Breast epithelium (tissue), 4 donors: Measurements from ENCODE around the gene CPNE9. TPM values are rescaled to one million over a fixed set of nuclear protein-coding genes. Genes with fewer than 3 reads are reported as not detected.

ENCODE experiments used
- DNase-seq, 2 donors: peaks; one replicate each; pipeline ENCODE4 v3.0.0-alpha.2; 2019; ENCODE audit warnings: low spot score in 2 of 2
- H3K27ac ChIP-seq, 2 donors: fragments of 200-600 bp; sonication (generic) in 1 of 2; one replicate each; pipeline ENCODE4 v1.5.1; 2016 to 2019; ENCODE audit warnings: mild to moderate bottlenecking in 1 of 2
- H3K27me3 ChIP-seq, 2 donors: fragments of 200-600 bp; sonication (generic) in 1 of 2; one replicate each; pipeline versions ENCODE4 v1.5.1 to v1.6.0; 2017 to 2019; ENCODE audit warnings: control low read depth in 1 of 2, mild to moderate bottlenecking in 1 of 2
- H3K36me3 ChIP-seq: fragments of 200-600 bp; one replicate; pipeline ENCODE4 v1.5.1; 2019
- H3K4me1 ChIP-seq, 2 donors: fragments of 200-600 bp; sonication (generic); one replicate each; pipeline ENCODE4 v1.5.1; 2016 to 2019; ENCODE audit warnings: control low read depth in 1 of 2
- H3K4me3 ChIP-seq, 3 donors: fragments of 200-600 bp; sonication (generic); 1 replicate in 2 of 3; 2 replicates in 1 of 3; pipeline ENCODE4 v1.5.1; 2016 to 2019; ENCODE audit warnings: mild to moderate bottlenecking in 3 of 3, moderate library complexity in 2 of 3
- H3K9me3 ChIP-seq, 2 donors: fragments of 200-600 bp; sonication (generic) in 1 of 2; one replicate each; pipeline ENCODE4 v1.5.1; 2016 to 2019; ENCODE audit warnings: control low read depth in 1 of 2
- POLR2A ChIP-seq: fragments of 450-650 bp; IDR thresholded peaks from one replicate; pipeline ENCODE4 v1.6.1; 2016; ENCODE audit warnings: antibody characterized with exemption, mild to moderate bottlenecking, moderate library complexity
- POLR2AphosphoS5 ChIP-seq, 3 donors: sonication (generic); formaldehyde crosslinking; IDR thresholded peaks; one replicate each; pipeline ENCODE4 v1.6.1; 2017; ENCODE audit warnings: antibody characterized with exemption in 3 of 3
- intact Hi-C: fragments of 100-400 bp; cut with DNase I; formaldehyde crosslinking; loops from one replicate; pipeline ENCODE4 v1.15.1; 2023; ENCODE audit warnings: low total_unique reads
- total RNA-seq, 3 donors: library from RNA; depleted of rRNA; stranded (reverse); fragments of >200 nt; gene quantifications; one replicate each; pipeline ENCODE4 v1.1.0, GENCODE V29; 2016
- TF ChIP-seq, protein P1 (sequence below), 3 donors: fragments of 450-650 bp; IDR thresholded peaks; one replicate each; pipeline ENCODE4 v1.5.1; 2016 to 2017; ENCODE audit warnings: antibody characterized with exemption in 3 of 3, mild to moderate bottlenecking in 3 of 3, moderate library complexity in 3 of 3

The CPNE9 gene
- total RNA-seq, 3 donors from 2014 or later: not detected

DNA sequence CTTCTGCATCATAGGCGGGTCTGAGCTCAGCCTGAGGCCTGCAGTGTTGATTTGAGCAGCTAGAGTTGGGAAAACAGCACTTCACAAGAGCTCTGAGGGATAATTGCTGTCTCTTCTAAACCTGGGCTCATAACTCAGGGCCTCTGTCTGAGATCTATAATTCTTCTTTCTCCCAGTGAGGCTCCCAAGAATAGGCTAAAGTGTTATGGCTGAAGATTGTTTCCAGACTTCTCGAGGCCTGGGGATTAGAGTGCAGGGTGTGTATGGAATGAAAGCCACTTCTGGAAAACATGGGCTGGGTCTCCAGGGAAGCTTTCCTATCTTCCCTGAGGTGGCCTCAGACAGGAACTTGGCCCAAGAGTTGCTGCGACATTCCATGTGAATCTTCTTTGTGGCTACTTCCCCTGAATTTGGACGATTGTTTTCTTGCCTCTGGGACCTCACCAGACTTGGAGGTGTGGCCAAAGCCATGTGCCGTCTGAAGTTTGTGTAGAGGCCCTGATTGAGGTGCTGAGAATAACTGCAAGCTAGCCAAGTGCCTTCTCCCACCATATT lies 27.8 kb upstream of the CPNE9 start:
- H3K36me3 ChIP-seq: peaks cover 24% of the 10 kb centered on the region
- intact Hi-C loops: no loop called here
- TF ChIP-seq, protein P1, sequence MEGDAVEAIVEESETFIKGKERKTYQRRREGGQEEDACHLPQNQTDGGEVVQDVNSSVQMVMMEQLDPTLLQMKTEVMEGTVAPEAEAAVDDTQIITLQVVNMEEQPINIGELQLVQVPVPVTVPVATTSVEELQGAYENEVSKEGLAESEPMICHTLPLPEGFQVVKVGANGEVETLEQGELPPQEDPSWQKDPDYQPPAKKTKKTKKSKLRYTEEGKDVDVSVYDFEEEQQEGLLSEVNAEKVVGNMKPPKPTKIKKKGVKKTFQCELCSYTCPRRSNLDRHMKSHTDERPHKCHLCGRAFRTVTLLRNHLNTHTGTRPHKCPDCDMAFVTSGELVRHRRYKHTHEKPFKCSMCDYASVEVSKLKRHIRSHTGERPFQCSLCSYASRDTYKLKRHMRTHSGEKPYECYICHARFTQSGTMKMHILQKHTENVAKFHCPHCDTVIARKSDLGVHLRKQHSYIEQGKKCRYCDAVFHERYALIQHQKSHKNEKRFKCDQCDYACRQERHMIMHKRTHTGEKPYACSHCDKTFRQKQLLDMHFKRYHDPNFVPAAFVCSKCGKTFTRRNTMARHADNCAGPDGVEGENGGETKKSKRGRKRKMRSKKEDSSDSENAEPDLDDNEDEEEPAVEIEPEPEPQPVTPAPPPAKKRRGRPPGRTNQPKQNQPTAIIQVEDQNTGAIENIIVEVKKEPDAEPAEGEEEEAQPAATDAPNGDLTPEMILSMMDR (IDR thresholded peaks at IDR 0.05): no peak
- no peak for TF ChIP-seq POLR2AphosphoS5 (IDR thresholded peaks at IDR 0.05)
- TF ChIP-seq POLR2A: no peak

DNA sequence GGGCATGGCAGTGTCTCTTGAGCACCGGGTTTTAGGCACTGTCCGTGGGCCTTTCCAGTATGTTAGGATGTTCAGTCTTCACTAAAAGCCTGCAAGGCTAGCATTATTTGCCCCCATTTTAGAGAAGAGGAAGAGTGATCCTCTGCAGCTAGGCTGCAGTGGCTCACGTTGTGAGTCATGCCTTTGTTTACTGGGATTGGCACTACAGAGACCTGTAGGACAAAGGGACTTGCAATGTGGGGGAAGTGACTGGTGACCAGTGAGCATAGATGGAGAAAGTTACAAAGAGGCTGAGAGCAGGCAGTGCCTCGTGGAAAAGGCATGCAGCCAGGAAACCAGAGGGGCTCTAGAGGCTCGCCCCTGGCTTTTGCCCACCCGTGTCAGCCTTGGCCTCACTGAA lies 26.8 kb upstream of the CPNE9 start:
- intact Hi-C loops: no loop called here
- peaks cover 21% of the 10 kb centered on the region for H3K36me3 ChIP-seq
- H3K27ac ChIP-seq: no peak overlapping the region
- no peaks in the 10 kb centered on the region for H3K4me1 ChIP-seq
- H3K9me3 ChIP-seq: no peaks in the 10 kb centered on the region
- no peak overlapping the region for H3K4me3 ChIP-seq
- no peaks in the 10 kb centered on the region for H3K27me3 ChIP-seq
- no peak for DNase-seq
- TF ChIP-seq POLR2A (no peak), POLR2AphosphoS5 (IDR thresholded peaks at IDR 0.05) (no peak)
- TF ChIP-seq, protein P1 (IDR thresholded peaks at IDR 0.05): no peak

More for the DNA sequence above, 27.8 kb upstream of the CPNE9 start:
- H3K27ac ChIP-seq: no peak overlapping the region
- no peaks in the 10 kb centered on the region for H3K9me3 ChIP-seq
- no peaks in the 10 kb centered on the region for H3K4me1 ChIP-seq
- no peak overlapping the region for H3K4me3 ChIP-seq
- no peak for DNase-seq
- no peaks in the 10 kb centered on the region for H3K27me3 ChIP-seq

DNA sequence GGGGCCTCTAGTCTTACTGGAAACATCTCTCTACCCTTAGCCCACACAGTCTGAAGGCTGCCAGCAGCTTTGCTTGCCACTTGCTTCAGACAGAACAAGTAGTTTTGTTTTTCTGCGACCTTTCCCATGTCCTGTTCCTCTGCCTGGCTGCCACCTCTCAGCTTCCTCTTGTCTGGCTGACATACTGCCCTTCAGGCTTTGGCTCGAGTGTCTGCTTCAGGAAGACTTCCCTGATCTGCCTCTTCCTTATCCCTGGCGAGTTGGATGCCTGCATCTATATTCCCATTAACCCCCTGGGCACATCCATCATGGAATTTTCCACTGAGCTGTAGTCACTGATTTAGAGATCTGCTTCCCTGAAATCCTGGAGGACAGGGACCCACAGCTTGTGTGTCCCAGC lies 25.1 kb upstream of the CPNE9 start:
- no peaks in the 10 kb centered on the region for H3K9me3 ChIP-seq
- intact Hi-C loops: no loop called here
- H3K4me1 ChIP-seq: no peaks in the 10 kb centered on the region
- TF ChIP-seq POLR2A (no peak), POLR2AphosphoS5 (IDR thresholded peaks at IDR 0.05) (no peak)
- TF ChIP-seq, protein P1 (IDR thresholded peaks at IDR 0.05): no peak
- H3K4me3 ChIP-seq: no peak overlapping the region
- H3K27ac ChIP-seq: no peak overlapping the region
- no peaks in the 10 kb centered on the region for H3K27me3 ChIP-seq
- DNase-seq: no peak
- H3K36me3 ChIP-seq: peaks cover 26% of the 10 kb centered on the region

DNA sequence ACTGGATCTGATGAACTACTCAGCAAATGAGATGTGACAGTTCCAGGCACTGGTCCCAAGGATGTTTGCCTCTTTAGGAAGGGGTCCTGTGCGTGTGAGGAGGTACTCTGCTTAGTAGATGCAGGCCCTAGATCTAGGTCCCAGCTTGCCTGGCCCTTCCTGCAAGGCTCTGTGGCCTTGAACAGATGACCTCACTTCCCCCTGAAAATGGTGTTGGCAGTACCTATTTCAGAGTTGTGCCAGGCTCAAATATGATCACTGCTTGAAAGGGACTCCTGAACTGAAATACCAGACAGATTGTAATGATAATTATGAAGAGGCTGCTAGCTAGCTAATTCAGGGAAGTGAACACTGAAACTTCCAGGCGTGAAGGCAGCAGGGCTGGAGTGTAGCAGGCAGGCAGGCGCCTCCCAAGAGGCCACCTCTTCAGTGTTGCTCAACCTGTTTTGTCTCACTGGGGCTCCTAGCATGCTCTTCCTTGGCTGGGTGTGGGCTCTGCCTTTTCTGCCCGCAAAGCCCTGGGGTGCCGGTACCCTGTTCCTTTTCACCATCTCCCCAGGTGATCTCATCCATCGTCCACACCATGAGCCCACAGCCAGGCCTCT lies 24.1 kb upstream of the CPNE9 start:
- Histone ChIP-seq H3K4me1 (no peaks in the 10 kb centered on the region), H3K36me3 (peaks cover 34% of the 10 kb centered on the region), H3K27ac (no peak overlapping the region), H3K4me3 (no peak overlapping the region), H3K27me3 (no peaks in the 10 kb centered on the region), H3K9me3 (no peaks in the 10 kb centered on the region)
- no peak for DNase-seq
- TF ChIP-seq, protein P1 (IDR thresholded peaks at IDR 0.05): no peak
- no peak for TF ChIP-seq POLR2AphosphoS5 (IDR thresholded peaks at IDR 0.05)
- intact Hi-C loops: no loop called here

DNA sequence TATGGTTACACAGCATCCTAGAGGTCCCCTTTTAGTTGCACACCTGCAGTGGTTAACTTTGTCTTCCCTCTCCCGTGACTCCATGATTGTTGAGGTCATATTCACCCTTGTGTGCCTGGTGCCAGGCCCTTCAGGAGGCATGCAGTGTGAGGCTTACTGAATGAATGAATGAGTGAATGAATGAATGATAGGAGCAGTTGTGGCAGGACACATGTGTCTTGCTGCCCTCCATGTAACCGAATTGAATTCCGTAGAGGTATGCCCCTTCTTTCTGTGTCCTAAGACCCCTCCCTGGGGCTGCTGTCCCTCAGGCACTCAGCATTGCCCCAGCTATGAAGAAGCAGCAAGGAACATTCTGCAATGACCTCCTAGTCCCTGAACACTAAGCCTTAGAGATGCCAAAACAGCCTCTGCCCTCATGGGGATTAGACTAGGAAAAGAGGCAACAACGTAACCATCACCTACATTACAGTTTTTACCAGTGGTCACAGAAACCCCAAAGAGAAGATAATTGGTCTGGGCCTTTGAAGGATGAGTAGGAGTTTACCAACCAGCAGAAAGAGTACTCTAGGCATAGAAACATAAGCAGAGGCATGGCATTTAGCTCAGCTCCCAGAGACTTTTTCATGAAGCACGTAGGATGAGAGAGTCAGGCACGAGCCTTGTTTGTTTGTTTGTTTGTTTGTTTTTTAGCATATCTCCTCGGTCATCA lies 22.5 kb upstream of the CPNE9 start:
- Histone ChIP-seq H3K27ac (no peak overlapping the region), H3K9me3 (no peaks in the 10 kb centered on the region), H3K4me3 (no peak overlapping the region), H3K4me1 (no peaks in the 10 kb centered on the region), H3K36me3 (peaks cover 42% of the 10 kb centered on the region), H3K27me3 (no peaks in the 10 kb centered on the region)
- no peak for DNase-seq
- TF ChIP-seq, protein P1 (IDR thresholded peaks at IDR 0.05): no peak
- TF ChIP-seq POLR2AphosphoS5 (IDR thresholded peaks at IDR 0.05) (no peak), POLR2A (no peak)
- intact Hi-C loops: no loop called here
